HG02588 (cell line): Measurements from ENCODE around the gene SLC16A9.
"Not testable (repeated sequence)": the region's sequence is repeated elsewhere in the genome, so short reads cannot be mapped to it uniquely, and the experiment has no call there.

Source experiments
- ATAC-seq: cut with Tn5 transposase; IDR thresholded peaks from one replicate; pipeline ENCODE4 v1.9.1; 2021; ENCODE audit warnings: mild to moderate bottlenecking, moderate library complexity; ENCODE audit not compliant: unreplicated experiment

SLC16A9 gene

DNA sequence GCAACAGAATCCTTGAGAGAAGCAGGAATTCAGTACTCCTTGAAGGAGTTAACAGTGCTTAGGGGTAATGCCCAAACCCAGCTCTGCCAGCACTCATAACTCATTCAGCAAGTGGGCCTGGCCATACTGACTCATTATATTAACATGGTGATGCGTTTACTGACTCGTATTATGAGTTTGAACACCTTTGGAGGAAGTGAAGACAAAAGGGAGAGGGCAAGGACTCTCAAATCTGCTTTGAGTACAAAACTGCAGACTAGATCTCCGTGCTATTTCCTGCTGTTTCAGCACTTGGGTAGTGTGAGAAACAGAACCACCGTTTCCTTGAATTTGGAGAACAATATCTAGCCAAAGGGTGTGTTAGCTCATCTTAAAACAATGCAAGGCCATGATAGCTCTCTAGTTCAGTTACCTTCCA lies 30.8 kb downstream of the SLC16A9 start:
- ATAC-seq: peak; percentile 68

DNA sequence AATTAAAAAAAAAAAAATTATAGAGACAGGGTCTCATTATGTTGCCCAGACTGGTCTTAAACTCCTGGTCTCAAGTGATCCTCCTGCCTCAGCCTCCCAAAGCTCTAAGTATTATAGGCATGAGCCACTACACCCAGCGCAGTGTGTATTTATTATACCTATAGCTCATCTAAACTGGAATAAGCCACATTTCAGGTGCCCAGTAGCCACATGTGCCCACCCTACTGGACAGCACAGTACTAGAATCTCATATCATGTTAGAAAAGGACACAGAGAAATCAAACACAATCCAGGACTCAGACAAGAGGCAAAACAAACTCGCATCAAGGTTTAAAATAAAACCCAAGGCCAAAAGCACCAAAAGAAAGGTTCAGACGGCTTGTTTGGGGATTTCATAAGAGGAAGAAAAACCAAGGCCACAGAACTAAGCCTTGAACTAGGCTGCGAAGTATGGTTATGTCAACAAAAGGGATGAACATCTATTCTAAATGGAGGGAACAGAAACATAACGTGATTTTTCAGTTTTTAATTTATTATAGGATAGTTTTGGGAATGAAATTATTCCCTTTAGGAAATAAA lies 32.3 kb downstream of the SLC16A9 start:
- ATAC-seq: no peak

DNA sequence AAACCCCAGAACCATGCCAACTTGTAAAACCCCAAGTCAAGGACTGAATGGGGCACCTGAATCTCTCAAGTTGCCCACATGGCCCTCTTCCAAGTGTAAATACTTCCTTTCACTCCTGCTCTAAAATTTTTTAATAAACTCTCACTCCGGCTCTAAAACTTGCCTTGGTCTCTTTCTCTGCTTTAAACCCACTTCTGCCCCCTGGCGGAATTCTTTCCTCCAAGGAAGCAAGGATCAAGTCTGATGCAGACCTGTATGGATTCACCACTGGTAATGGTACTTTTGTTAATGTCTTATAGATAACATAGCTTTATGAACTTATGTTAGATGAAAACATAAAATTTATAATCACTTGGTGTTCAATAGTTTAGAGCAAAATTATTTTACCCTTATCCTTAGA lies 33.8 kb downstream of the SLC16A9 start:
- ATAC-seq: no peak

DNA sequence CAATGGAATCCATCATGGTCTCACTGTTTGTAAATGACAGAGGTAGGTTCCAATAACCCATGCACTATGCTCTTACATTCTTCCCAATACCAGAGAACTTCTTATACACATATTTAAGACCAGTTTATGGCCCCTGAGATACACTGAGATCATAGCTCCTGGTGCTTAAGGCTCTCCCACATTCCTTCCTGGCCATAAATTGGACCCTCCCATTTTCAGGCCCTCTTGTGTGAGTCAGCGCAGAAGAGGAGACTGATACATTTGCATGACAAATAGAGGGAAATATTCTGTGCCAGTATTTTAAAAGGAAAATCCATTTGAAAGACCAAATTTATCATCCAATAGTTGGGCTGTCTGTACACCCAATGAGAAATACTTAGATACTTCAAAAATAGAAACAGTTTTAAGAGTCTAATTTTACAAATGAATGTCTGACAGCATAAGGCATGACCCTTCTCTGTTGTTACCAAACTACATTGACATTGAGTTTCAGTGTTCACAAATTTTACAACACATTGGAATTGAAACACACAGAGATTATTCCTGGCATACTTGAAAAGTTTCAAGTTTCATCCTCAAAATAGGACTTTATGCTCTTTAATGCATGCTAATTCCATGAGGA lies 35.3 kb downstream of the SLC16A9 start:
- ATAC-seq: no peak

- no peak for ATAC-seq
Observed at GRCh38 chr10:59672150-59672875, 37.3 kb downstream of the SLC16A9 start.

DNA sequence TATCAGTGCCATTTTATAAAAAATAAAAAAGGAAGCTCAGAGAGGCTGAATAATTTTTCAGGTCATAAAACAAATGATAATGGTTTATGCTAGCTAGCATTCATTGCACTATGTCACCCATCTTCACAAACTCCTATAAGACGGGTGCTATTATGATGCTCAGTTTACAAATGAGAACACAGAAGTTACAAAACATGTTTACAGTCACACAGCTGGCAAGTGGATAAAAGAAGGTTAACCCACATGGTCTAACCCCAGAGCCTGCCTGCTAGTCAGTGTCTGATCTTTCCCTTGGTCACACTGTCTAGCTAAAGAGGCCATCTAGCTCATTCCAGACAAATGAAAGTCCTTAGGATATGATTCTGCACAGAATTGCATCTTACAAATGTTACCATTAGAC lies 39.4 kb downstream of the SLC16A9 start:
- no peak for ATAC-seq

DNA sequence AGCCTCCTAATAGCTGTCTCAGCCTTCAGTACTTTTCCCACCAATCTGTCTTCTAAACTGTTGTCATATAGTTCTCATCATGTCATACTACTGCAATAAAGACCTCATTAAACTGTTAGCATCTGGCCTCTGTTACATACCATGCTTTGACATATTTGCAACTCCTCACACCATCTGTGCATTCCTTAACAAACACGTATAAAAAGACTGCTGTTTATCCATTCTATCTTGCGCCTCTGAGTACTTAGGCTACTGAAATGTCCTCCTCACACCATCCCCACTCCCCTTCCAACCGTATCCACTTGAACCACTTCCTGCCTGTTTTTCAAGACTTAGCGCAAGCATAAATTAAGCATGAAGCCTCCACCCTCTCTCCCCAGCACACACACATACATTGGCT lies 41.6 kb downstream of the SLC16A9 start:
- no peak for ATAC-seq

GRCh38 chr10:59666310-59666709 lies 43.3 kb downstream of the SLC16A9 start:
- ATAC-seq: no peak

DNA sequence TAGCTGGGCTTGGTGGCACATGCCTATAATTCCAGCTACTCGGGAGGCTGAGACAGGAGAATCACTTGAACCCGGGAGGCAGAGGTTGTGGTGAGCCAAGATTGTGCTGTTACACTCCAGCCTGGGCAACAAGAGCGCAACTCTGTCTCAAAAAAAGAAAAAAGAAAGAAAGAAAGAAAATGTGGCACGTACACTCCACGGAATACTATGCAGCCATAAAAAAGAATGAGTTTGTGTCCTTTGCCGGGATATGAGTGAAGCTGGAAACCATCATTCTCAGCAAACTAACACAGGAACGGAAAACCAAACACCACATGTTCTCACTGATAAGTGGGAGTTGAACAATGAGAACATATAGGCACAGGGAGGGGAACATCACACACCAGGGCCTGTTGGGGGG lies 46.4 kb downstream of the SLC16A9 start:
- ATAC-seq: not testable (repeated sequence)

DNA sequence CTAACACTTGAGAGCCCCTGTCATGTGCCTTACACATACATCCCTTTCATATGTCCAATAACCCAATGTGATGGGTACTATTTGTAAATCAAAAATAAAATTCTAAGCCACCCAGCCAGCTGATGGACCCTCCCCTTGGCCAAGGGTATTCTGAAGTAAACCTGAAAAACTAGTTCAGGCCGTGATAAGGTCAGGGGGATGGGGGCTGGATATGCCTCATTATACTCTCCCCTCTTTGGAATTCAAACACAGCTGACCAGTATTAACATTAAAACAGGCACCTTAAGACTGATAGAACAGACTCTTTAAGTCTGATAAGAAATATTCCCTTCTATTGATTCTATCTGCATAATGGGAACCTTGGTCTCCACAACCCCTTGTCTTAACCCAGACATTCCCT lies 51.9 kb downstream of the SLC16A9 start:
- no peak for ATAC-seq

- no peak for ATAC-seq
Observed at GRCh38 chr10:59655309-59655708, 54.3 kb downstream of the SLC16A9 start.

DNA sequence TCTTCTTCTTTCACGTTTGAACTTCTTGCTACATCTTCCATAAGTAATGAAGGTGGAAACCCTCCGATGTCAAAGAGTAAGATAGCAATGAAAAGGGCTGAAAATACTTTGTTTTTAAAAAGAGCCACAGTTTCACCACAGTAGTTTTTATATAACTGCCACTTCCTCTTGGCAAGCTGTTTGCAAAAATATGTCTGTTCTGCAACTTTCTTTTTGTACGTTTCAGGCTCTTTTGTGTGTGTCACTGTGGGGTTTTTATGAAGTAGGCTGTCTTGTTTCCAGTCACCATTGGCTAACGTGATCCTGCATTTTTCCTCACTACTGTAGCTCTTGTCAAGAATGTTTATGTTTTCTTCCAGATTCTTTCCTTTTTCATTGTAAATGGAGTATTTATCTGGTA lies 55.6 kb downstream of the SLC16A9 start:
- no peak for ATAC-seq

DNA sequence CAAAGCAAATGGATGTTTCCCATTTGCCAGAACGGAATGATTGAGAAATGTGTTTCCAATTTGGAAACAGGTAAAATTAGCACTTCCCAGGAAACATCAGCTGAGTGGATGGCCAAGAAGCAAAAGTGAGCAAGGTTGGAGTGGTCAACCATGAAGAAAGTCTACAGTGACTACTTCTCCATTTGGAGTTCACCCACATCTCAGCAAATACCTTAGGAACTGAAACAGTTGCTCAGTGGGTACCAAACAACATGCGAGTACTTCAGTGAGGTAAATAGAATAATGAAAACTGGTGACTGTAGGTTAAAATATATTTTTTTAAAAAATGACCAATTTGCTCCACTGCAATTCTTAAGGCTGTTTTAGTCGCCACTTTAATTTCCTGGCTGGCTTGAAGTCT lies 57.7 kb downstream of the SLC16A9 start:
- ATAC-seq: no peak

DNA sequence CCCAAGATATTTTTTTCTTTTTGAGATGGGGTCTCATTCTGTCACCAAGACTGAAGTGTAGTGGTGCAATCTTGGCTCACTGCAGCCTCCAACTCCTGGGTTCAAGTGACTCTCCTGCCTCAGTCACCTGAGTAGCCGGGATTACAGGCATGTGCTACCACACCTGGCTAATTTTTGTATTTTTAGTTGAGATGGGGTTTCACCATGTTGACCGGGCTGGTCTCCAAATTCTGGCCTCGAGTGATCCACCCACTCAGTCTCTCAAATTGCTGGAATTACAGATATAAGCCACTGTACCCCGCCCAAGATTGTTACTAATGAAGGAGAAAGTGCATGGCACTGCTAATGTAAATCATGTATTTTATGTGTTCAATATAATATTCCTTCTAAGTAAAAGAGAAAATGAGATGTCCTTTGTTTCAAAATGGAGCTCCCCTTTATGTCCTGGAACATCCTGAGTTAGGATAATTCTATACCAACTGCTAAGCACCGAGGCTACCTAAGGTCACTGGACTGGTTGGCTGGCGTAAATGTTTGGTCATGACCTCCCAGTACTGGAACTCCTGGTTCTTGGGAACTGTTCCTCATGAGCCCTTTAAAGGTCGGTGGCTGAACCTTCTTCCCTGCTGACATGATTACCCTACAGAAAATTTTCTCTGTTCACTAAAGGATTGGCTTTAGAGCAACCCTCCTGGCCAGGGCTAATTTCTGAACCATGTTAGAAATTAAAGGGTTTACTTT lies 59.9 kb downstream of the SLC16A9 start:
- ATAC-seq: no peak

DNA sequence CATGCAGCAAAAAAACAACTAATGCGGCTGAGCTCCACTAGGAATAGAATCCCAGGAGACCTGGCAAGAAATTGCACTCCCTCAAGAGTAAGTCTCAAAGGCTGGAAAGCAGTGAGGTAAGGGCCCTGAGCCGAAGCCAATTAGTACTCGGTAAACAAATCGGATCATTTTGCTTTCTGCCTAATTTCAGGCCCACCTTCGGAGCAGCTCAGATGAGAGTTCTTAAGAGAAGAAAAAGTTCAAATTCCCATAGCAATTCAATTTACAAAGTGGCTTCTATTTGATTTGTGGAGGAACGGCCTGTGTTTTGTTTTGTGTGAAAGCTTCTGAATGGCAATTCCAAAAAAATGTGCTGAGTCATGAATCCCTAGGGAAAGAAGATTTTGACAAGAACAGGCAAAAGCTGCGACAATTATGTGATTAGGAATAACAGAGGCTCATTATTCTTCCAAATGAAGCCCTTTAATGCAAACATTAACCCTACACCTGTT lies 60.9 kb downstream of the SLC16A9 start:
- no peak for ATAC-seq

DNA sequence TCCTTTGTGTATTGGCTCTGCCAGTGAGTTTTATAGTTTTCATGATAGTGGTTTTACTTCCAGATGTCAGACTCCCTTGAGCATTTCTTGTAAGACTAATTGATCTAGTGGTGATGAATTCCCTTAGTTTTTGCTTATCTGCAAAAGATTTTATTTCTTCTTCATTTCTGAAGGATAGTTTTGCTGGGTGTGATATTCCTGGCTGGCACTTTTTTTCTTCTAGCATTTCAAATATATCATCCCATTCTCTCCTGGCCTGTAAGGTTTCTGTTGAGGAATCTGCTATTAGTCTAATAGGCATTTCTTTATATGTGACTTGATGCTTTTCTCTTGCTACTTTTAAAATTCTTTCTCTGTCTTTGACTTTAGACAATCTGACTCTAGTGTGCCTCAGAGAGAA lies 64.8 kb downstream of the SLC16A9 start:
- no peak for ATAC-seq

GRCh38 chr10:59641688-59642087 lies 68.0 kb downstream of the SLC16A9 start:
- not testable (repeated sequence) for ATAC-seq

GRCh38 chr10:59635502-59636290 lies 74.0 kb downstream of the SLC16A9 start:
- no peak for ATAC-seq

DNA sequence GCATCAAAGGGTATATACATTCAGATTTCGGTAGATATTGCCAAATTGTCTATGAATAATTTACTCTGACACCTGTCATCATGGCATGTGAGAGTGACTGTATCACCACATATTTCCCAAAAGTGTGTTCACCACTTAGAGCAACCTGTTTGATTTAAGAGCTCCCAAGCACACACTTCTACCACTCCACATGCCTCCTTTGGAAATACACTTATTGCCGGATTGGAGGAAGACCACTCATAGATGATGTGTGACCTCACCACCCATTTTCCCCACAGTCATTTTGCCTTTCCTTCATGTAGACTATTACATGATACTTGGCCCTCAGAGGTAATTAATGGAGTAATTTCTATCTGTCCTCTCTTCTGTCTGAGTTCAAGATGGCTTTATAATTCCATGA lies 75.5 kb downstream of the SLC16A9 start:
- no peak for ATAC-seq

DNA sequence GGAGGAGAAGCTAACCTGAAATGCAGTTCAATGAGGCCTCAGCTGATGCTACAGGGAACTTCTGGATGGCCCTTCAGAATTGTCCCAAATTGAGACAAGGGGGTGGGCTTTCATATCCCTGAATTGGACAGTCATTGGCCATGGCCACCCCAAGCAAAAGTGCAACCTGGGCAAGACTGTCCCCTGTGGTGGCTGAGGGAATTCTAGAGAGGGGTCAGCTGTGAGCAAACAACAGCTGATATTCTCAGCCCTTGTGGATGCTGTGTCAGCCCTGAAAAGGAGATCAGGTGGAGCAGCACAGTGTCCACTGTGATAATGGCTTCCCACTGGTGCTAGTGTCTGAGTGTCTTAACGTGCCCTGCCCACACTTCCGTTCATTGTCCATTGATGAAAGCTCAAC lies 76.6 kb downstream of the SLC16A9 start:
- no peak for ATAC-seq
